Esophagus muscularis mucosa (tissue), 4 donors: ENCODE data around the gene CELF4.

Experiments
- EP300 ChIP-seq: sonication (generic); formaldehyde crosslinking; IDR thresholded peaks from one replicate; pipeline ENCODE4 v1.6.1; 2017; ENCODE audit warnings: antibody characterized with exemption
- POLR2A ChIP-seq: fragments of 450-650 bp; IDR thresholded peaks from one replicate; pipeline ENCODE4 v1.6.1; 2017; ENCODE audit warnings: antibody characterized with exemption, moderate library complexity, mild to moderate bottlenecking, low read depth
- POLR2AphosphoS5 ChIP-seq, 2 donors: sonication (generic); formaldehyde crosslinking; IDR thresholded peaks; one replicate each; pipeline ENCODE4 v1.6.1; 2017; ENCODE audit warnings: antibody characterized with exemption in 2 of 2
- TF ChIP-seq, protein P1 (sequence below), 3 experiments: fragments of 200-600 bp in 2 of 3; fragments of 450-650 bp in 1 of 3; sonication (generic) in 2 of 3; IDR thresholded peaks; one replicate each; pipeline ENCODE4 v1.5.1; 2017 to 2019; ENCODE audit warnings: antibody characterized with exemption in 3 of 3, mild to moderate bottlenecking in 2 of 3, moderate library complexity in 1 of 3

DNA sequence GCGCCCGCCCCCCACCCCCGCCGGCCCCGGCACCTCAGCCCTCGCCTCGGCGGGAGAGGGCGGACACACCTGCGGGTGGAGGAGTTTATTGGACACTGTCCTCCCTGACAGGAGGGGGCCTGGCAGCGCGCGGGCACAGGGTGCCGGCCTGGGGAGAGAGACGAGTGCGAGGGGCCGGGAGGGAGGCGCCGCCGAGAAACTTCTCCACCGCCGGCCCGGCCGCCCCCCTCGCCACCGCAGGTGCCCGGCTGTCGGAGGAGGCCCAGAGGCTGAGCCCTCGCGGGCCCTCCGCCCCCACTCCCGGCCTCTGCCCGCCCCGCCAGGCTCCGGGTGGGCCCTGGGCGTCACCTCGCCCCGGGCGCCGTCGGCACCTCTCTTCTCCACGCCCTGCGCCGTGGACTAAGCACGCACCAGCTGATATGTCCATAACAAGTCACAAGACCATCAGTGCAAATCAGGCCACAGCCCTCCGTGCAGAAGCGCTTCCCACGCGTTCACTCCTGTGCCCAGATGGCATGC, 311.3 kb downstream of the CELF4 start:
- TF ChIP-seq, protein P1, sequence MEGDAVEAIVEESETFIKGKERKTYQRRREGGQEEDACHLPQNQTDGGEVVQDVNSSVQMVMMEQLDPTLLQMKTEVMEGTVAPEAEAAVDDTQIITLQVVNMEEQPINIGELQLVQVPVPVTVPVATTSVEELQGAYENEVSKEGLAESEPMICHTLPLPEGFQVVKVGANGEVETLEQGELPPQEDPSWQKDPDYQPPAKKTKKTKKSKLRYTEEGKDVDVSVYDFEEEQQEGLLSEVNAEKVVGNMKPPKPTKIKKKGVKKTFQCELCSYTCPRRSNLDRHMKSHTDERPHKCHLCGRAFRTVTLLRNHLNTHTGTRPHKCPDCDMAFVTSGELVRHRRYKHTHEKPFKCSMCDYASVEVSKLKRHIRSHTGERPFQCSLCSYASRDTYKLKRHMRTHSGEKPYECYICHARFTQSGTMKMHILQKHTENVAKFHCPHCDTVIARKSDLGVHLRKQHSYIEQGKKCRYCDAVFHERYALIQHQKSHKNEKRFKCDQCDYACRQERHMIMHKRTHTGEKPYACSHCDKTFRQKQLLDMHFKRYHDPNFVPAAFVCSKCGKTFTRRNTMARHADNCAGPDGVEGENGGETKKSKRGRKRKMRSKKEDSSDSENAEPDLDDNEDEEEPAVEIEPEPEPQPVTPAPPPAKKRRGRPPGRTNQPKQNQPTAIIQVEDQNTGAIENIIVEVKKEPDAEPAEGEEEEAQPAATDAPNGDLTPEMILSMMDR (IDR thresholded peaks at IDR 0.05) = no peak
- TF ChIP-seq POLR2A (no peak), POLR2AphosphoS5 (IDR thresholded peaks at IDR 0.05) (no peak), EP300 (no peak)
